Mesendoderm (in vitro differentiated cells): ENCODE results near the gene TBL1X.

ENCODE experiments used
- DNase-seq: peaks from one replicate; pipeline ENCODE4 v3.0.0; 2013
- H2AK5ac ChIP-seq: 2 replicates; pipeline ENCODE4 v1.6.1; 2013; ENCODE audit warnings: low read length, inconsistent platforms
- H2BK120ac ChIP-seq: 2 replicates; pipeline ENCODE4 v1.6.1; 2013; ENCODE audit warnings: low read depth, mild to moderate bottlenecking, low read length, moderate library complexity, mixed read lengths
- H2BK15ac ChIP-seq: replicated peaks from 2 replicates; pipeline ENCODE4 v1.6.1; 2013; ENCODE audit warnings: low read depth, mild to moderate bottlenecking, moderate library complexity
- H2BK5ac ChIP-seq: 2 replicates; pipeline ENCODE4 v1.6.1; 2013; ENCODE audit warnings: low read length, inconsistent platforms
- H3K18ac ChIP-seq: 2 replicates; pipeline ENCODE4 v1.6.1; 2013; ENCODE audit warnings: mild to moderate bottlenecking, low read length, mixed read lengths
- H3K23ac ChIP-seq: one replicate; pipeline ENCODE4 v1.6.1; 2013; ENCODE audit warnings: low read length
- H3K27ac ChIP-seq: 2 replicates; pipeline ENCODE4 v1.5.1; 2013; ENCODE audit warnings: low read depth, mild to moderate bottlenecking, inconsistent platforms, low read length, moderate library complexity
- H3K27me3 ChIP-seq: 2 replicates; pipeline ENCODE4 v1.6.1; 2013; ENCODE audit warnings: low read length, control low read depth, mild to moderate bottlenecking, inconsistent platforms; ENCODE audit not compliant: insufficient read depth, poor library complexity
- H3K36me3 ChIP-seq: 2 replicates; pipeline ENCODE4 v1.6.1; 2013; ENCODE audit warnings: low read length, inconsistent platforms; ENCODE audit not compliant: control insufficient read depth, insufficient read depth
- H3K4ac ChIP-seq: one replicate; pipeline ENCODE4 v1.6.1; 2013; ENCODE audit warnings: low read depth, mild to moderate bottlenecking, low read length, moderate library complexity
- H3K4me1 ChIP-seq: 2 replicates; pipeline ENCODE4 v1.6.1; 2013; ENCODE audit warnings: low read depth, low read length, inconsistent platforms; ENCODE audit not compliant: control insufficient read depth
- H3K4me2 ChIP-seq: 2 replicates; pipeline ENCODE4 v1.6.1; 2013; ENCODE audit warnings: low read length
- H3K4me3 ChIP-seq: 2 replicates; pipeline ENCODE4 v1.5.1; 2013; ENCODE audit warnings: mild to moderate bottlenecking, low read length
- H3K56ac ChIP-seq: one replicate; pipeline ENCODE4 v1.6.1; 2013; ENCODE audit warnings: low read length
- H3K79me1 ChIP-seq: 2 replicates; pipeline ENCODE4 v1.6.1; 2013; ENCODE audit warnings: low read length, inconsistent platforms
- H3K79me2 ChIP-seq: 2 replicates; pipeline ENCODE4 v1.6.1; 2013; ENCODE audit warnings: mild to moderate bottlenecking, low read length; ENCODE audit not compliant: control insufficient read depth, insufficient read depth
- H3K9ac ChIP-seq: 2 replicates; pipeline ENCODE4 v1.6.1; 2013; ENCODE audit warnings: low read length, inconsistent platforms
- H4K5ac ChIP-seq: one replicate; pipeline ENCODE4 v1.6.1; 2013; ENCODE audit warnings: low read length
- H4K8ac ChIP-seq: one replicate; pipeline ENCODE4 v1.6.1; 2013; ENCODE audit warnings: low read depth, mild to moderate bottlenecking, control low read depth, low read length, moderate library complexity
- WGBS: extraction: QIAGEN DNeasy Blood & Tissue Kit; methylation state at CpG from one replicate; pipeline ENCODE4 v1.1.7; 2013; ENCODE audit warnings: low lambda C conversion rate, missing lambda C conversion rate; ENCODE audit not compliant: insufficient coverage; ENCODE audit errors: extremely low coverage; 5-methylcytosine and 5-hydroxymethylcytosine counted together

TBL1X gene

GRCh38 chrX:9677098-9677739 is 212.4 kb downstream of the TBL1X start:
- Histone ChIP-seq H3K27me3 (no peaks in the 10 kb centered on the region), H2AK5ac (no peak overlapping the region), H3K36me3 (no peaks in the 10 kb centered on the region), H3K4me2 (no peak overlapping the region), H3K79me2 (no peaks in the 10 kb centered on the region), H3K9ac (no peak overlapping the region), H3K4me1 (no peaks in the 10 kb centered on the region), H3K4ac (no peak overlapping the region), H3K79me1 (no peaks in the 10 kb centered on the region), H2BK120ac (no peak overlapping the region), H3K23ac (no peak overlapping the region), H2BK5ac (no peak overlapping the region), H4K5ac (no peak overlapping the region), H3K27ac (no peak overlapping the region), H3K18ac (no peak overlapping the region), H3K4me3 (no peak overlapping the region), H4K8ac (no peak overlapping the region), H2BK15ac (no peak overlapping the region), H3K56ac (no peak overlapping the region)
- DNase-seq: no peak
- WGBS: no CpG with 5 or more reads among the region's 7 CpGs

DNA sequence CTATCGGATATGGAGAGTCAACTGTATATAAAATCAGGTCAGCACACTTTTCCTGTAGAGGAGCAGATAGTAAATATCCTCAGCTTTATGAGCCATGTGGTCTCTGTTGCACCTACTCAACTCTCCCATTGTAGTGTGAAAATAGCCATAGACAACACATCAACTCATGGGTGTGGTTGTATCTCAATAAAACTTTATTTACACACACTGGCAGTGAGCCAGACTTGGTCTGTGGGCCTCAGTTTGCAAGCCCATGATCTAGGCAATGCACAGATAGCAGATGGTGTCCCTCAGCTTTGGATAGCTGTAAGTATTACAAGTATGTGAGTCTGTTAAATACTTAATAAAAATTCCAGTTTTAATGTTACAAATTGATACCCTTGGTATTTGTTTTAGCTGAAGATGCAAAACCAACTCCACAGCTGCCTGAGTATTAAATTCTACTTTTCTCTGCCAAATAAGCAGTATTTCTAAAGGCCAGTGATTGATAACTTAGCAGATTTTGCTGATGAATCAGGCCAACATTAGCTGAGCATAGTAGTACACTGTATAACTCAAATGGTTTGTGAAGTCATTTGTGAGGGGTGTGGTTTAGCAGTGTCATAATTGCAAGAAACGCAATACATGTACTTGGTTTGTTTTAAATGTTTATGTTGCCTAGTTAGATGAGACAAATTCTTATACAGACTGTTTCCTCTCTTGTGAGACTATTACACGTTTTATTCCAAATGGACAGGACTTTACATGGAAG is 213.5 kb downstream of the TBL1X start:
- no peak overlapping the region for H3K18ac ChIP-seq
- no peak overlapping the region for H3K4me2 ChIP-seq
- H3K27me3 ChIP-seq: no peaks in the 10 kb centered on the region
- no peaks in the 10 kb centered on the region for H3K4me1 ChIP-seq
- H3K36me3 ChIP-seq: no peaks in the 10 kb centered on the region
- H3K27ac ChIP-seq: no peak overlapping the region
- H2BK5ac ChIP-seq: no peak overlapping the region
- no peaks in the 10 kb centered on the region for H3K79me2 ChIP-seq
- H2AK5ac ChIP-seq: no peak overlapping the region
- H3K79me1 ChIP-seq: no peaks in the 10 kb centered on the region
- H3K56ac ChIP-seq: no peak overlapping the region
- WGBS: no CpG with 5 or more reads among the region's 3 CpGs
- H3K23ac ChIP-seq: no peak overlapping the region
- H3K4ac ChIP-seq: no peak overlapping the region
- H4K8ac ChIP-seq: no peak overlapping the region
- H3K4me3 ChIP-seq: no peak overlapping the region
- no peak overlapping the region for H3K9ac ChIP-seq
- DNase-seq: no peak
- no peak overlapping the region for H4K5ac ChIP-seq
- no peak overlapping the region for H2BK15ac ChIP-seq
- no peak overlapping the region for H2BK120ac ChIP-seq

- H3K4me2 ChIP-seq: no peak overlapping the region
- no peak overlapping the region for H3K23ac ChIP-seq
- H3K79me1 ChIP-seq: no peaks in the 10 kb centered on the region
- no peak overlapping the region for H3K27ac ChIP-seq
- no peaks in the 10 kb centered on the region for H3K4me1 ChIP-seq
- no peak overlapping the region for H2BK15ac ChIP-seq
- H2AK5ac ChIP-seq: no peak overlapping the region
- no peaks in the 10 kb centered on the region for H3K79me2 ChIP-seq
- H3K18ac ChIP-seq: no peak overlapping the region
- H4K8ac ChIP-seq: no peak overlapping the region
- no CpG with 5 or more reads among the region's 9 CpGs for WGBS
- H3K4me3 ChIP-seq: no peak overlapping the region
- H3K56ac ChIP-seq: no peak overlapping the region
- no peak overlapping the region for H4K5ac ChIP-seq
- no peak for DNase-seq
- H3K27me3 ChIP-seq: no peaks in the 10 kb centered on the region
- no peak overlapping the region for H2BK5ac ChIP-seq
- H3K36me3 ChIP-seq: no peaks in the 10 kb centered on the region
- no peak overlapping the region for H3K9ac ChIP-seq
- H2BK120ac ChIP-seq: no peak overlapping the region
- H3K4ac ChIP-seq: no peak overlapping the region
Measured at GRCh38 chrX:9681011-9681410, 216.2 kb downstream of the TBL1X start.

GRCh38 chrX:9681422-9681821 is 216.6 kb downstream of the TBL1X start:
- Histone ChIP-seq H3K79me2 (no peaks in the 10 kb centered on the region), H3K4me1 (no peaks in the 10 kb centered on the region), H3K36me3 (no peaks in the 10 kb centered on the region), H4K8ac (no peak overlapping the region), H3K9ac (no peak overlapping the region), H3K79me1 (no peaks in the 10 kb centered on the region), H3K27ac (no peak overlapping the region), H3K18ac (no peak overlapping the region), H2AK5ac (no peak overlapping the region), H4K5ac (no peak overlapping the region), H3K4me2 (no peak overlapping the region), H2BK15ac (no peak overlapping the region), H3K4me3 (no peak overlapping the region), H3K4ac (no peak overlapping the region), H3K56ac (no peak overlapping the region), H3K23ac (no peak overlapping the region), H2BK5ac (no peak overlapping the region), H3K27me3 (no peaks in the 10 kb centered on the region), H2BK120ac (no peak overlapping the region)
- DNase-seq: no peak
- WGBS: no CpG with 5 or more reads among the region's 4 CpGs

DNA sequence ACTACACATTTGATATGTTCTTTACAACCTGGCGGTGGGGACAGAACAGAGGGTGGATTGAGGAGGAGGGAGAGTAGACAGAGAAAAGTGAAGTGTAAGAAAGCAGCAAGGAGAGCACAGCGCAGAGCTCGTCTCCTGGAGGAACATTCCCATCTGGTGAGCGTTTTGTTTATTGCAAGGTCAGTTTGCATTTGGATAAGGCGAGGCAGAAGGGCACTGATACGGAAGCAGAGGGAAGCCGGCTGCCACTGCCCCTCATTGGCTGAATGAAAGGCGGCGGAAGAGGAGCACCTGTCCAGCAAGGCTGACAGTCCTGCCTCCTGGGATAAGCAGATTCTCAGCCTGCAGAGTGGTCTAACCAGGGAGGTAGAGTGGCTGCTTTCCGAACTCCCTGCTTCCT is 217.6 kb downstream of the TBL1X start:
- H2BK15ac ChIP-seq: no peak overlapping the region
- H2AK5ac ChIP-seq: no peak overlapping the region
- no peaks in the 10 kb centered on the region for H3K79me2 ChIP-seq
- H3K9ac ChIP-seq: no peak overlapping the region
- no peaks in the 10 kb centered on the region for H3K79me1 ChIP-seq
- no peak overlapping the region for H3K4ac ChIP-seq
- no peak overlapping the region for H4K8ac ChIP-seq
- WGBS: no CpG with 5 or more reads among the region's 10 CpGs
- no peak overlapping the region for H3K18ac ChIP-seq
- no peak overlapping the region for H3K4me2 ChIP-seq
- no peak overlapping the region for H3K27ac ChIP-seq
- no peak overlapping the region for H3K23ac ChIP-seq
- no peak overlapping the region for H4K5ac ChIP-seq
- H3K27me3 ChIP-seq: no peaks in the 10 kb centered on the region
- H2BK120ac ChIP-seq: no peak overlapping the region
- peak; percentile 40 for DNase-seq
- H3K36me3 ChIP-seq: no peaks in the 10 kb centered on the region
- H3K4me3 ChIP-seq: no peak overlapping the region
- no peaks in the 10 kb centered on the region for H3K4me1 ChIP-seq
- H3K56ac ChIP-seq: no peak overlapping the region
- no peak overlapping the region for H2BK5ac ChIP-seq
